AG09319 (cell line): ENCODE results near the gene TSPAN13.

Experiments used
- DNase-seq: peaks from one replicate; pipeline ENCODE4 v3.0.0-alpha.2; 2010; ENCODE audit warnings: low read depth; ENCODE audit errors: extremely low read depth
- TF ChIP-seq, protein P1 (sequence below): IDR thresholded peaks from 2 replicates; pipeline ENCODE4 v1.5.1; 2011; ENCODE audit warnings: low read depth, mild to moderate bottlenecking, inconsistent platforms, low read length, moderate library complexity

TSPAN13 gene

DNA sequence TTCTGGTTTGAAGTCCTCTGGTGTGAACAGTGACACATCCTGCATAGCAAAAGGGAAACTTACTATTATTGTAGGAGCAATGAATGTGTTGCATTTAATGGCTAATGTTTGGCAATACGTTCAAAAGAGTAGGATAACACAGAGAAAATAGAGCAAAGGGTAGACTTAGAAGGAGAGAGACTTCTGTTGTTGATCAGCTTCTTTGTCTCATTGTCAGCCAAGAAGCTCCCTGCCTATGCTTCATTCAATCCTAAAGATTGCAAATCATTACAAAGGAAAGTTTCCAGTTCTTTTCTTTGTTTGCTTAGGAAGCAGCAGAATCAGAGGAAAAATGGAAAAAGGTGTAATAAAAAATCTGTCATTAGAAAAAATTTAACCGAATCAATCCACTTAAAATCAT lies 7.9 kb upstream of the TSPAN13 start:
- TF ChIP-seq, protein P1, sequence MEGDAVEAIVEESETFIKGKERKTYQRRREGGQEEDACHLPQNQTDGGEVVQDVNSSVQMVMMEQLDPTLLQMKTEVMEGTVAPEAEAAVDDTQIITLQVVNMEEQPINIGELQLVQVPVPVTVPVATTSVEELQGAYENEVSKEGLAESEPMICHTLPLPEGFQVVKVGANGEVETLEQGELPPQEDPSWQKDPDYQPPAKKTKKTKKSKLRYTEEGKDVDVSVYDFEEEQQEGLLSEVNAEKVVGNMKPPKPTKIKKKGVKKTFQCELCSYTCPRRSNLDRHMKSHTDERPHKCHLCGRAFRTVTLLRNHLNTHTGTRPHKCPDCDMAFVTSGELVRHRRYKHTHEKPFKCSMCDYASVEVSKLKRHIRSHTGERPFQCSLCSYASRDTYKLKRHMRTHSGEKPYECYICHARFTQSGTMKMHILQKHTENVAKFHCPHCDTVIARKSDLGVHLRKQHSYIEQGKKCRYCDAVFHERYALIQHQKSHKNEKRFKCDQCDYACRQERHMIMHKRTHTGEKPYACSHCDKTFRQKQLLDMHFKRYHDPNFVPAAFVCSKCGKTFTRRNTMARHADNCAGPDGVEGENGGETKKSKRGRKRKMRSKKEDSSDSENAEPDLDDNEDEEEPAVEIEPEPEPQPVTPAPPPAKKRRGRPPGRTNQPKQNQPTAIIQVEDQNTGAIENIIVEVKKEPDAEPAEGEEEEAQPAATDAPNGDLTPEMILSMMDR, result no peak
- DNase-seq, result no peak

DNA sequence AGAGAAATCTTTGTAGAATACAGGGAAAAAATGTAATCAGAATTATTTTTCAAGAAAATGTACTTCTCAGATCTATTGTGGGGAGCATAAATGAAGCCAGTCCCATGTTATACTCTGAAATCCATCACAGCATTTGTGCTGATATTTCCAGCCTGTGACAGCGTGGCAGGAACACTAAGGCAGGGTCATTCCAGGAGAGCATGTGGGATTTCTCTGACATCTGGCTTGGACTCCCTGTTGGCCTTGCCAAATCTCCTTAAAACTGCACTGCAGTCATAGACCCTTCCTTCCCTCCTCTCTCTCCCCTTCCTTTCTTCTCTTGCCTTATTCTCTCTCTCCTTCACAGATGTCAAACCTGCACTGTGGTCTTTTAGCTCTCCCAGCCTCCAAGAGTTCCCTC lies 6.5 kb upstream of the TSPAN13 start:
- TF ChIP-seq, protein P1, result no peak
- DNase-seq, result no peak

DNA sequence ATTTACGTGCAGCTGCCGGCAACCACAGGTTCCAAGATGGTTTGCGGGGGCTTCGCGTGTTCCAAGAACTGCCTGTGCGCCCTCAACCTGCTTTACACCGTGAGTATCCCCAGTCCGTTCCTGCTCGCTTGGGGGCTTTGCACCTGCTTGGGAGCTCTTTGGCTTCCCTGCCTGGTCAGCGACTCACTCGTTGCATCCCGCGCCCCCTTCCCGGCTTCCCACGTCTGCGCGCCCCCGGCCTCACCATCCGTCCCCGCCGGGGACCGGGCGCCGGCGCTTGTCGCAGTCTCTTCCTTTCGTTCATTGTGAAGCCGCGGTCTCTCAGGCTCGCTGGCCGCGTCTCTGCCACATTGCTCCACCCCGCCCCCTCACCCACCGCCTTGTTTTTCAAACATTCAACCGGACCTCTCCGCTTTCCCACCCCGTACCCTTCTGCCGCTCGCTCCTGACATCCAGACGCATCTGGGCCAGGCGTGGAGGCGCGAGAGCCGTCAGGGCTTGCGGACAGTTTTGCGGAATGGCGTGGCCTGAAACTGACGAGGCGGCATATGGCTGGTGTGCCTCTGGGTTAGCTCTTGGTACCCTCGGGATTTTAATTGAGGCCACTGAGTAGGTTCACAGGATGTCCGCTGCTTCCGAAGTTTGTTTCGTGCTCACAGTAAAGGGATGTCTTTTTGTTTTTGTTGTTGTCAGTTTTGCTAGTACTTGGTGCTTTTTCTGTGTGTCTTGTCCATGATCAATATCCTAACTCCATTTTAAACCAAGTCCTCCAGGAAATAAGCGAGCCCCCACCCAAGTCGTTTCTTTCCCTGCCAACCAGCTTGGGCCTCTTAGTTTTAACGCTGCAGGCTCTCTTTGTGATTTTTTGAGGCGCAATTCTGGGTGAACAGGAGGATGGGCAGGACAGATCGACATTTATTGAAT lies 639 bp downstream of the TSPAN13 start:
- no peak for DNase-seq
- TF ChIP-seq, protein P1, result no peak

DNA sequence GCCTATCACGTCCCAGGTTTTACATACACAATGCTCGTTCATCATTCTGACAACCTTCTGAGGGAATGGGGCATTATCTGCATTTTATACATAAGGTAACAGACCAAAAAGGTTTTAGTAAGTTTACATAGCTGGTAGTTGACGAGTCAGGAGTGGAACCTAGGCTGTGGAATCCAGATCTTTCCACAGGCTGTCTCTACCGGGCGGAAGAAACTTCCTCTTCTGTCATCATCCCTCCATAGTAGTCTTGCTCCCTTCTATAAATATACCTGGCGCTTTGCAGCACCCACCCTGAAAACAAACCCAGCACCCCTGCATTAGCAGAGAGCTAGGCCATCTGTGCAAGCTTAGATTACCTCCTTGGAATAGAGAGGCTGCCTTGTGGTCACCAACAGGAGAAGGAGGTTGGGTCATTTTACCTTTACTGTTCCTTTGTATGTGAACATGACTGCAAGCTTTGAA lies 1.3 kb downstream of the TSPAN13 start:
- TF ChIP-seq, protein P1, result no peak
- no peak for DNase-seq

DNA sequence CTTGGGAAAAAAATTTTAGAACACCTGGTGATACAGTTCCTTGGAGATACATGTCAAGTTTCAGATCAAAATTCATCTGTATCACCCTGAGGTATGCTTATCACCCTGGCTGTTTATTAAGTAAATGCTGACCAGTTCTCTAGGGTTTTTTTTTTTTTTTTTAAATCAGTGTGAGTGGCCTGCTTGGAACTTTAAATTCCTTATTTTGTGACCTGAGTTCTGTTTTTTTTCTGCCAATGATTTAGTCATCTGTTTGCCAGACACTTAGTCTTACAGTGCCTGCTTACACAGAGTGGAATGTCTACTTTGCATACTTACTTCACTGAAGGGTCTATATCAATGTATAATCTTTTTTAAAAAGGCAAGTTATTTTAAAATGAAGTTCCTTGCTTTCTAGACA lies 1.8 kb downstream of the TSPAN13 start:
- TF ChIP-seq, protein P1, result no peak
- DNase-seq, result no peak

DNA sequence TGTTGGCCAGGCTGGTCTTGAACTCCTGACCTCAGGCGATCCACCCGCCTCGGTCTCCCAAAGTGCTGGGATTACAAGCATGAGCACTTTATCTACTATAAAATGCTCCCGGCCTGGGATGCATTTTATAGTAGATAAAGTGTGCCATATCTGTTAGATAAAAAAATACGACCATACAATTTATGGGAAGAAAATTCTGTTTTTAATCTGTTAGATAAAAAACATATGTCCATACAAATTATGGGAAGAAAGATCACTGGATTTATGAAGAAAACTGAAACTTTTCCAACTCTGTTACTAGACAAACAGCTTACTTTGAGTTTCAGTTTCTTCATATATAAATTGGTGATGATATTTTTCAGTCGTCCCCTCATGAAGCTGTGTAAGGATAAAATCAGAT lies 4.5 kb downstream of the TSPAN13 start:
- TF ChIP-seq, protein P1, result no peak
- DNase-seq, result no peak
